AG09309 (cell line): ENCODE results near the gene WNT10A.
"Not testable (repeated sequence)": the region's sequence is repeated elsewhere in the genome, so short reads cannot be mapped to it uniquely, and the experiment has no call there.

Source experiments
- DNase-seq: peaks from one replicate; pipeline ENCODE4 v3.0.0-alpha.2; 2010; ENCODE audit warnings: low read depth
- H3K4me3 ChIP-seq: 2 replicates; pipeline ENCODE4 v1.5.1; 2011; ENCODE audit warnings: mild to moderate bottlenecking, low read depth, low read length, moderate library complexity; ENCODE audit not compliant: control insufficient read depth
- CTCF ChIP-seq: IDR thresholded peaks from 2 replicates; pipeline ENCODE4 v1.5.1; 2011; ENCODE audit warnings: mild to moderate bottlenecking, low read depth, low read length, inconsistent platforms; ENCODE audit not compliant: insufficient read depth, control insufficient read depth; ENCODE audit errors: missing control alignments

The WNT10A gene

GRCh38 chr2:218927876-218928275, 47.2 kb downstream of the WNT10A start:
- DNase-seq: no peak
- no peak for TF ChIP-seq CTCF
- no peak overlapping the region for H3K4me3 ChIP-seq

- H3K4me3 ChIP-seq, DNase-seq: not testable (repeated sequence)
These were observed 49.8 kb downstream of the WNT10A start for GRCh38 chr2:218930488-218930887.

GRCh38 chr2:218931751-218932150, 51.1 kb downstream of the WNT10A start:
- not testable (repeated sequence) for H3K4me3 ChIP-seq, DNase-seq
